DMS153 treated with DMSO at 0.1 percent for 48 hours (cell line): ENCODE measurements around the gene ASTN2.

ENCODE experiments used
- DNase-seq: peaks from one replicate; lab custom pipeline; 2025; ENCODE audit not compliant: unreplicated experiment; lab: John Stamatoyannopoulos, UW

The ASTN2 gene

GRCh38 chr9:116499434-116499833 lies 915.4 kb downstream of the ASTN2 start:
- no peak for DNase-seq

DNA sequence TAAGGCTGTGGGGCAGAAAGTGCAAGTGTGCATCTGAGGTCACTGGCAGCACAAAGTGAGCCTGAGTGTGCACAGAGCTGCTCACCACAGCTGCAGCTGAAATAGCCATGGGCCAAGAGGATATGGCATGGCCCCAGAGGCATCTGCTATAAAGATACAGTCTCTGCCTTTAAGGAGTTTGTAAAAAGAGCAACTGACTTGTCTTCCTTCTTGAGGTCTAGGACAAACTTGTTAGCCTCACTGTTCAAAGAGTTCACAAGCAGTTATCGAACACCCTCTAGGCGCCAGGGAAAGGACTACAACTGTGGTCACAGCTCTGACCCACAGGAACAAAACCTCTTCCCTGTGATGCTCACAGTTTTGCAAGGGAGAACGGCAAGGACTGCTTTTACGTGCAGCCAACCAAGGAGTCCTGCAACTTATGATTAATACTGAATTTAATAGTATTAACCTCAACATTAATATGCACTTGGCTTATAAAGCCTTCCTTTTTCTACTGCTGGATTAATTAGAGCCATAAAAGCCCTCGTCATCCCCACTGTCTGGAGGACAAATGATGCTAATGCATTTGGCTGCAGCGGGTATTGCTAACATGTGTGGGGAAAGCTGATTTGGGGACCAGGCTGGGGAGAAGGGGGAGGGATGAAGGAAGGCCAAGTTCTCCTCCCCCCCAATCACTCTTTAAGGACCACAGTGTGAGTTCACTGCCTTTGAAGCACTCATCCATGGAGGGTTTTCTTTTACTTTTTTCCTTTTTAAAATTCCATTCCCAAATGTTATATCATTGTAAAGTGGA lies 917.6 kb downstream of the ASTN2 start:
- DNase-seq = no peak

DNA sequence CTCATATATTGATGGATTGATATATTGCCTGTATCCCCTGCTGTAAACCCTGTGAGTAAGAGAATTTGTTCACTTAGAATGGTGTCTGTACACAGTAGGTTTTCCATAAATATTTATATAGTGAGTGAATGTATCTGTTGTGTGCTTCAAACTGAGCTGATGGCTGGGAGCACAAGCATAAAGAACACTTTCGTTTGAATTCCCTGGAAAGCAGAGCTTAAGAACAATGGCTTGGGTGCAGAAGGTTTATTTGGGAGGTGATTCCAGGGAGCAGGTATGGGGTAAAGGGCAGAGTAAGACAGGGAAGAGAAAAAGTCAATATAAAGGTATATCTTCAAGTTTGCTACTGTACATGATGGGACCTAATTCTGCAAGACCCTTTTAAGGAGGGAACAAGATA lies 918.7 kb downstream of the ASTN2 start:
- DNase-seq = no peak

- DNase-seq = no peak
Measured at GRCh38 chr9:116495725-116496124, 919.1 kb downstream of the ASTN2 start.

DNA sequence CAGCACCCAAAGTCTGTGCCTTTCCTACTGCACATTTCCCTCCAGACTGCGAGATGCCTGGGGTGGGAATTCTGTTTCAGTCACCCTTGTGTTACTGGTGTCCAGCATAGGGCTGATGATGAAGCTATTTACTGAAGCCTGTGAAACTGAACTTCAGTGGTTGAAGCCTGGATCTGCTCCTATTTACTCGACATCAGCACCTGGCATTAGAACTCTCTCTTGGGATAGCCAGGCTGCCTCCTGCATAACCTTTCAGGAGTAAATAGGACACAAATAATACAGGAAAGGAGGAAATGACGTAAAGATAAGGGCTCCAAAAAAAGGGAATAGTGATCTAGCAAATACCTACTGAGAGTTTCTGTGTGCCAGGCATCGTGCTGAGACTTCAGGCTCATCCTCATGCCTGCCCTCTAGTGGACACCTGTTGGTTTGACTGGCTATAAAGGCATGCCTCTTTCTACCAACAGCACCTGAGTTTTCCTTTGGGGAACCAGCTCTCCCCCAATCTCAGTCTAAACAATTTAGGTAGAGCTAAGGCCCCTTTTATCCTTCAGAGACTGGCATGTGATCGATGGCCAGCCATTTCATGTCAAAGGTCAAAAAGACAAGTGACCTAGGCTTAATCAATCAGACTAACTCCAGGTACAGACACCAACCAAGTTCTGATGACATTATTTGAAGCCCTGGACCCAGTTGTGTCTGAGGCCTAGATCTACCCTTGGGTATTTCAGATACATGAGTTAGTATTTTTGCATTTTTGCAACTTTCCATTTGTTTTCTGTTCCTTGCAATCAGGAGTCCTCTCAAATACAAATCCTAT lies 919.8 kb downstream of the ASTN2 start:
- no peak for DNase-seq

DNA sequence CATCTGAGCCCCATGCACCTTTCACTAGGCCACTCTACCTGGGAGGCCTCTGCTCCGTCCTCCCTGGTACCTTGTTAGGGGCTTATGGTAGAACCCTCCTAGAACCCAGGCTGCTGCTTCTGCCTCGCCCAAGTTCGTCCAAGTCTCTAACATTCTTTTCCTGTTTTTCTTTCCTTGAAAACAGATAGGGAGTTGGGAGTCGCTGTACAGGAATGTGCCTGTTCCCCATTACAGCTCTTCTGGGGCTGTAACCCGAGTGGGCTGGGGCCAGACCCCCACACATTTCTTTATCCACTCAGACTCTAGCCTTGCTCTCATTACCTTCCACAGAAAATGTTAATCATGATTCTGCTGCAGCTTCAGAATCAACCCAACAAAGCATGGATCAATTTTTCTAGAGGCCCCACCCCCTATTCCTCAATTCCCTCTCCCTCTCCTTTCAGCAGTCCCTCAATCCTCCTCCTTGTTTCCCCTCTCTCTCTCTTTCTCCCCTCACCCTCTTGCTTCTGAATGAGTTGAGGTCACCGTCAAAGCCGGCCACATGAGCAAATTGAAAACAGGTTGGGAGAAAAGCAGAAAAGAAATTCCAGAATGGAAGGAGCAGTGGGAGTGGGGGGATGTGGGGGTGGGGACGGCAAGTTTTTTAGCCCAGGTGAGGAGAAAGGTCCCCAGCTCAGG lies 921.5 kb downstream of the ASTN2 start:
- no peak for DNase-seq

- no peak for DNase-seq
Measured at GRCh38 chr9:116491659-116492058, 923.2 kb downstream of the ASTN2 start.

- DNase-seq = no peak
Measured at GRCh38 chr9:116491219-116491618, 923.6 kb downstream of the ASTN2 start.

GRCh38 chr9:116490321-116490720 lies 924.5 kb downstream of the ASTN2 start:
- DNase-seq = no peak

GRCh38 chr9:116488373-116488772 lies 926.5 kb downstream of the ASTN2 start:
- no peak for DNase-seq

GRCh38 chr9:116484492-116485061 lies 930.3 kb downstream of the ASTN2 start:
- DNase-seq = no peak

GRCh38 chr9:116483622-116484491 lies 931.0 kb downstream of the ASTN2 start:
- no peak for DNase-seq

GRCh38 chr9:116482740-116483139 lies 932.1 kb downstream of the ASTN2 start:
- DNase-seq = no peak

- DNase-seq = no peak
Measured at GRCh38 chr9:116480700-116481099, 934.2 kb downstream of the ASTN2 start.

- no peak for DNase-seq
Measured at GRCh38 chr9:116479967-116480366, 934.9 kb downstream of the ASTN2 start.

- DNase-seq = no peak
Measured at GRCh38 chr9:116479056-116479544, 935.8 kb downstream of the ASTN2 start.

DNA sequence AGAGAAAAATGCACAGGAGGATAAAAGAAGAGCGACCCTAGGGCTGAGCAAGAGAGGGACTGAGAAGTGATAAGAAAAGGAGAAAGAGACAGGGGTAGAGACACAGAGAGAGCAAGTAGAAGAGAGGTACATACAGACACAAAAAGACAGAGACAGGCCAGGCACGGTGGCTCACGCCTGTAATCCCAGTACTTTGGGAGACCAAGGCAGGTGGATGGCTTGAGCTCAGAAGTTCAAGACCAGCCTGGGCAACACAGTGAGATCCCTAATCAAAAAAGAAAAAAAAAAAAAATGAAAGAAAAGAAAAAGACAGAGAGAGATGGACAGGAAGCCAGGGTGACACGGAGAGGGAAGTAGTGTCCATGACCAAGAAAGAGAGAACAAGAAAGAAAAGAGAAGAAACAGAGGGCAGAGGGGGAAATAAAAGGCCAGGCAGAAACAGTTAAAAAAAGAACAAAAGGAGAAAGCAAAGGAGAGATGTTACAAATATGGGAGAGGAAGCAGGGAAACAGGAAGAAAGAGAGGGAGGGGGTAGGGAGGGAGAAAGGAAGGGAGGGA lies 937.2 kb downstream of the ASTN2 start:
- DNase-seq = no peak

DNA sequence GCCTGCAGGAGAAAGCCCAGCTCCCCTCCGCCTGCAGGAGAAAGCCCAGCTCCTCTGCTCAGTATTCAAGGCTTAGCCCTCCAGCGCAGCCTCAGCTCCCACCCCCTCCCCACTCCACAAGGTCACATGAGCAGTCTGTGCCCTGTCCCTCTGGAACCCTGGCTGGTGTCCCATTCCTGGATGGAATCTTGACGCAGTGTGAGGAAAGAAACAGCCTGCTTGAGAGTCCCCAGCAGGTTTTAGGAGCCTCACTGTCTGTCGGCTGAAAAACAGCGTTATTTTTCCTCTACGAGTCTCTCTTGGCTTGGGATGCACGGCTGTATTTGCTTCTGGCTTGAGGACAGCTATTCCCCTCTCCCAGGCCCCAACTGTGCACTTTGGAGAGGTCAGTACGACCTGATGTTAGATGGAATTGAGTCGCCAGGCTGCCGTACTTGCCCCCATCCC lies 937.9 kb downstream of the ASTN2 start:
- DNase-seq = no peak

DNA sequence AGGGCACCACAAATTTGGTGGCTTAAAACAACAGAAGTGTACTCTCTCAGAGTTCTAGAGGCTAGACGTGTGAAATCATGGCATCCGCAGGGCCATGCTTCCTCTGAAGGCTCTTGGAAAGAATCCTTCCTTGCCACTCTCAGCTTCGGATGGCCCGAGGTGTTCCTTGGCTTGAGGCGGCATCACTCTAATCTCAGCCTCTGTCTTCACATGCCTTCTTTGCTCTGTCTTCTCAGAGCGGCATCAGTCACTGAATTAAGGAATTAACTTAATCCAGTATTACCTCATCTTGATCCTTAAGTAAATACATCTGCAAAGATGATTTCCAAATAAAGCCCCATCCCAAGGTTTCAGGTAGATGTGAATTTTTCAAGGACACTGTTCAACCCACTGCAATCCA lies 938.9 kb downstream of the ASTN2 start:
- no peak for DNase-seq

DNA sequence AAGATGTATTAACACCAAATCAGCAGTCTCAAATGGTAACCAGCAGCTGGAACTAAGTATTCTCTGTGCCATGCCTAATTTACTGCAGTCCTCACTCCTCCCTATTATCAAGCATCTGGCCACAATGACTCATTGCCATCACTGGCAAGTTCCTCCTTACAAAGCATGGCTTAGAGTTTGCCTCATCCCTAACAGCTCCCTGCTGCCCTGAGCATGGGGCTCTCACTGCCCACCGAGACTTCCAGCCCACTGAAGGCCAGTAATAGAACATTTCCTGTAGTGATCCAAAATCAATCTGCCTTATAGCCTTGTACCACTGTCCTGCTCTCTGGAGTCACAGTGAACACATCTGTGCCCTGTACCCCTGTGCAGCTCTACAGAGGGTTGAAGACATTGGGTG lies 939.7 kb downstream of the ASTN2 start:
- no peak for DNase-seq
